GM19023 (cell line): Measurements from ENCODE around the gene IL3.

Source experiments
- ATAC-seq: cut with Tn5 transposase; IDR thresholded peaks from one replicate; pipeline ENCODE4 v1.9.1; 2021; ENCODE audit warnings: mild to moderate bottlenecking, moderate library complexity; ENCODE audit not compliant: unreplicated experiment

The IL3 gene, protein sequence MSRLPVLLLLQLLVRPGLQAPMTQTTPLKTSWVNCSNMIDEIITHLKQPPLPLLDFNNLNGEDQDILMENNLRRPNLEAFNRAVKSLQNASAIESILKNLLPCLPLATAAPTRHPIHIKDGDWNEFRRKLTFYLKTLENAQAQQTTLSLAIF

GRCh38 chr5:132060501-132061161 is at the start of gene IL3:
TSS of gene IL3 (plus strand) at chr5:132060655. CDS start at chr5:132060707, 52 bp downstream.
- no peak for ATAC-seq

- no peak for ATAC-seq
These were observed 49.4 kb upstream of the IL3 start for GRCh38 chr5:132010989-132011621.

DNA sequence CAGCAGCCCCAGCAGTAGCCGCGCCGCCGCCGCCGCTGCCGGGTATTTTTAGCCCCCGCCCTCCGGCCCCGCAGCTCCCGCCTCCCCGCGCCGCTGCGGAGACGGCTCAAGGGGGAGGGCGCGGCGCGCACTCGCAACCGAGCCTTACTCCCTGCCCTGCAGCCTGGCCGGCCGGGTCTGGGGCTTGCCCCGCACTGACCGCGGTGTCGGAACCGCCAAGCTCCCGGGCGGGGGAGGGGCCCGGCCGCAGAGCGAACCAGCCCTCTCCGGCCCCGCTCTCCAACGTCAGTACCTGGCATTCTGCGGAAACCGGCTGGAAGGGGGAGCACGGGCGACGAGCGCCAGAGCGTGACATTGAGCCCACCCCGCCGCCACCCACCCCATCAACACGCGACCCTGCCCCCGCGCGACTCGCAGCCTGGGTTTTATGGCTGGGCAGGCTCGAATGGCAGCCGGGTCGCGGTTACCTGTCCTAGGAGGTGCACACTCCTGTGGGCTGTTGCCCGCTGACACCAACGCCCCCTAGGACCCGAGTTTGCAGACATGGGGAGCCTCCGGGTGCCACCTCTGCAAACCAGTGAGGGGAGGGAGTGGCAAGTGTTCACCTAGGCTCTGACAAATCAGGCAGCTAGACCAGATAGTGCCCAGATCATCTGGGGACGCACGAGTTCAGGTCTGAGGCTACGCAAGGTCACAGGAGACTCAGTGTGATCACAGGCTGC is 48.7 kb upstream of the IL3 start, which contains the start of gene ACSL6:
TSS of gene ACSL6 (minus strand) at position 37 of the 722 bp plus-strand sequence. CDS start 105 bp downstream, outside the sequence.
- ATAC-seq, result no peak

GRCh38 chr5:132012371-132013005 is 48.0 kb upstream of the IL3 start:
- ATAC-seq, result no peak

DNA sequence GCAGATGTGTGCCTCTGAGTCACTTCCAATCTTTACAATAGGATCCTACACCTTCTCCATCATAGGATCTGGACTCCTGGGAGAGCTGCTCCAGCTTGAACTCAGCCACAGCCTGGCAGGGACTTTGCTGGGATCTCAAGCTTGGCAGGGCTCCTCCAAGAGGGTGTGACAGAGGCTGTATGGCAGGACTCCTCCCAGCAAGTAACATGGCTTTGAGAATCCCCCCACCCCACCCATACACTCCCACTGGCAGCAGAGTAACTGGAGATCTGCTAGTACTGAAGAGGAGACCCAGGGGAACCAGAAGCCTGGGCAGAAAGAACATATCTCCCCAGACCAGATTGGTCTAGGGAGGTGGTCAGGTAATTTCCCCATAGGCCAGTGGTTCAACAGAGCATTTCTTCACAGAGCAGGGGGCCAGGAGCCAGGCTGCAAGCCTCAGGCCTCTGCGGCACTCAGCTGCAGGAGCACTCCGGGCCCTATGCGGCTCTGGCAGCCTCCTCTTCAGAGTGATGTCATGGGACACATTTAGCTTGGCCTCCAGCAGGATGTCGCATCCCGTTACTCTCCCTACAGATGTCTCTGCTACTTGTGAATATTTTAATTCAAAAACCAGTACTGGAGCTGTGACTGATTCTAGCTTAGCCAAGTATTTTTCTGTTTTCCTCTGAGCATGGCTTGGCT is 47.3 kb upstream of the IL3 start:
- ATAC-seq, result no peak

DNA sequence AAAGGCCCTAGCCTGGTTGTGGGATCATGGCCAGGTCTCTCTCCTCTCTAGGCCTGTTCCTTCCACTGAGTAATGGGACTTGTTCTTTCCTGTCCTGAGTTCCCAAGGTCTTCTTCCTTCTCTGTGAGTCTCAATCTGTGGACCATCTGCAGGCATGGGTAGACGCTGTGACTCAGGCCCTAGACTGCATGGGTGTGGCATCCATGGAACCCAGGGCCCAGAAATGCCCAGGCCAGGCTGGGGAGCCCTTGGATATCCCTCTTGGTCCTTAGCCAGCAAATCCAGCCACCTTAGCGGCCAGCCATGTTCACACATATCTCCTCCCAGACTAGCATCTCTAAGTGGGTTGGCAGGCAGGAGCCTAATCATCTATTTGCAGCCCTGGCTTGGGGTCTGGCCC is 46.7 kb upstream of the IL3 start:
- no peak for ATAC-seq

DNA sequence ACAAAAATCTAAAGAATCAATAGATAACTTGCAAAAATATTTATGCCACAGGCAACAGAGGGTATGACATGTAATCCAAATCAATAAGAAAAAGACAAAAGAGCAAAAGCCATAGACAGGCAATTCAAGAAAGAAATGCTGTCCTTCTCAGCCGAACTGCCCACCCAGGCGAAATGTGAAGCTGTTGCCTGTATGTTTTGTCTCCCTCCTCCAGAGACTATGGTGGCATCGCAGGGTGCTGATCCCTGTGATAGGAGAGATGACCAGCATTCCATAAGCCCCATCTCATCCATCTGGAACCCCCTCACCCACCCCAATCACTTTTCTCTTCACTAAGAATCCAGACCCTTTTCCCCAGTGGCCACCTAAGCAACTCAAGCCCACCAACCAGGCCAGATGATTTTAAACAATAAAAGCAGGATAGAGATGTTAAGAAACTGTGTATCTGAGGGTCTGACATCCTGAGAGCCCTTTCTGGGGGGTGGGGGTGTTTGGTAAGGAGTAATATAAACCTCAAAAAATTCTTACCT is 43.7 kb upstream of the IL3 start:
- ATAC-seq, result no peak

GRCh38 chr5:132017316-132017715 is 43.1 kb upstream of the IL3 start:
- no peak for ATAC-seq

DNA sequence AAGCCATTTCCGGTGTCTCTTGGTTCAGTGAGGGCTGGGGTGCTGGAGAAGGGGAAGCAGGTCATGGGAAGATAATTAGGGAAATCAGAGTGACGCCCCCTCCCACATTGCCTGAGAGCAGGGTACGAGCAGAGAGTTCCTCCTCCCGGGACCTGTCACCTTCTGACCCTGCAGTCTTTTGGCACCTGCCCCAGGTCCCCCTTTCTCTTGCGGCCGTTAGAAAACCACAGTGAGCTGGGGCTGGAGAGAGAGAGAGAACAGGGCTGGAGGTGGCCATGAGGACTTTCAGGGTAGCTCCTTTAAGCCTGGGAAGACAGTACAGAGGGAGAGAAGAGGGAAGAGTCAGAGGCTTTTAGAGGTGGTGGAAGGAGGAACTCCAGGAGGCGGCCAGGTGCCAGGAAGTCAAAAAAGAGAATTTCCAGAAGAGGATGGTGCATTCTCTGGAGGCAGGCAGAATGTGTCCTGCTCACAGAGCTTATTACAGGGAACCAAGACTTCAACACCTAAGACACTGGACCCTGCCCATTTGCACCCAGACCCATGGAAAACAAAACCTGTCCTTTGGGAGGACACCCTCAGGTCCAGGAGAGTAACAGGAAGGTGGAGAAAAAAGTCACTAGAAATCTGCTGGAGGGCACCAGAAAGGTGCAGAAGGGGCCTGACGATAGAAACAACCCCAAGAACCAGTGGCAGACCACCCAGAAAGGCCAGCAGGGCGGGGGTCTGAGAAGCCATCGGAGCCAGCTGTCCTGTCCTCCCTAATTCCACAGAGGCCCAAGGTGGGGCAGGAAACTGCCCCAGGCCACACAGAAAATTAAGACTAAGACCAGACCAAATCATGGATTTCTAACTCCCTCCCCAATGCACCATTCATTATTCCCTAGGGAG is 42.5 kb upstream of the IL3 start:
- ATAC-seq, result no peak

DNA sequence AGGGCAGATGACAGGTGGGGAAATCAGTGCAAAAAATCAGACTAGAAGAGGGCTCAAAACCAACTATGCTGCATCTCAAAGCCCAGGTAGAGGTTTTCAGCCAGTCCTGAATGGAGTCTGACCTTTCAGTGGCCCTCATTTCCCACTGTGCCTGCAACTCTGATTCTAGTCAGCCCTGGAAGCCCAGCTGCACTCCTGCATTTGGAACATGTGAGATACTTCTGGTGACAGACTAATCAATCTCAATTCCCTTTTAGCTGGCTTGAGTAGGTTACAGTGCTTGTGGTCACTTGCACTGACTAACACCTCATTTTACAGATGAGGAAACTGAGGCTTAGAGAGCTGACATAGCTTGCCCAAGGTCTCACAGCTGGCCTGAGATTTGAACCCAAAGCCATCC is 41.1 kb upstream of the IL3 start:
- ATAC-seq, result no peak

- peak; percentile 97 for ATAC-seq
These were observed 40.4 kb upstream of the IL3 start for GRCh38 chr5:132019857-132020555.

DNA sequence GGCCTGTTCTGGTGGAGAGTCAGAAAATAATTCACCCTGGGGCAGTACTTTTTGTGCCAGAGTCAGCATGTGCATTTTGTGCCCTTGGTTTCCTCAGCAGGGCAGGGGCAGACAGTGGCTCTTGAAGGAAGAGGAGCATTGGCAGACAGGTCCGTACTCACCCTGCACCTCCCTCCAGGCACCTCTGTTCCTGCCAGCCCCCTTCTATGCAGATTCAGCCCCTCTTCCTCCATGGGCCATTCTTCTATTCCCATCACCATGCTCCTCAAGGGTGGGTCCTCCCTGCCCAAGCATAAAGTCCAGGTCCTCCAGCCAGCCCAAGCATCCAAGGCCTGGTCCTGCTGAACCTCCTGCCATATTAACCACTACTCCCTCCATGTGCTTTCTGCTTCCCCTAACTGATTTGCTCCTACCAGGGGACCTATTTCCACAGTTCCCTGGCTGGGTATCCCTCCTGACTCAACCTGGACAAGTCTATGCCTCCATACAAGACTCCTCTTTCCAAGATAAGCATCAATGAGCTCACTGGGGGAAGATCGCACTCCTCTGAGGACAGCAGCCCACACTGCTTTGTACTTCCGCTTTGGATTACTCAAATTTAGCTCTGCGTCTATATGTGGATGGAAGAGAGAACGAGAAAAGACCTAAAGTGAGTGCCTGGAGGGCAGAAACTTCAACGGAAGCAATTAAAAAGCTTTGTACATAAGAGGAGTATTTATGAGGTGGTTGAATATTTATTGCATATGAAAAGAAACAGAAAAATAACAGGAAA is 39.7 kb upstream of the IL3 start:
- peak; percentile 26 for ATAC-seq

DNA sequence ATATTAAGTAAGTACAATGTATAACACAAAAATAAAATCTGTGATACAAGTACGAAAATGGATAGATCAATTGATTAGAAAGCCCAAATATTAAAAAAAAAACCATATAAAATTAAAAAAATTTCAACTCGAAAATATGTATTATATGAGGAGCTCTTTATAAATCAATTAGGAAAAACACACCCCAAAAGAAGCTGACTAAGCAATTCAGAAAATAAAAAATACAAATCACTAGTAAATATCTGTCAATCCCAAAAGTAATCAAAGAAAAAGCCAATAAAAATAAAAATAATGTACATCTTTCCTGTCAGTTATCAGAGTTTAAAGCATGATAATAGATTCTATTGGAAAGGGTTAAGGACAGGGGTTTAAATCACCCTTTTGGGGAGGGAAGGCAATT is 38.8 kb upstream of the IL3 start:
- no peak for ATAC-seq

DNA sequence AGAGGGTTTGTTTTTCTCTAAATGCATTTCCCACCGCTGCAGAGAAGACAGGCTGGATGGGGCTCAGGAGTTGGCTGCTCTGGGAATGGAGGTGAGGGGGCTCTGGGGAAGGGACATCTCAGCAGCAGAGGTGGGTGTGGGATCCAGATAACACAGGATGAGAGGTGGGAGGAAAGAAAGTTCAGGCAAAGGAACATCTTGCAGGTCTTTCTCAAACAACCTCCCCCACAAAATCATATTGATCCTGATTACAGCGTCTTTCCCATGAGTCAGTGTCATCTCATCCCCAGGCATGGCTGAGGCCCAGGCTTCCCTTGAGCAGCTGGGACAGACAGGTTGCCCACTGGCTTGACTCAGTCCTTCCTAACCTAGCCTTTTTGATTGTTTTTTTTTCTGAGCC is 37.7 kb upstream of the IL3 start:
- ATAC-seq, result no peak

- ATAC-seq, result no peak
These were observed 37.0 kb upstream of the IL3 start for GRCh38 chr5:132023258-132024116.

- no peak for ATAC-seq
These were observed 36.4 kb upstream of the IL3 start for GRCh38 chr5:132024117-132024435.

- ATAC-seq, result no peak
These were observed 35.6 kb upstream of the IL3 start for GRCh38 chr5:132024789-132025402.
